ENCODE data around the gene KLF2.

The KLF2 gene

GRCh38 chr19:16335226-16335625 is 10.6 kb downstream of the KLF2 start:
- no peak for DNase-seq (ENCODE audit: low read depth)
- no peak for TF ChIP-seq CTCF (conservative IDR thresholded peaks at IDR 0.05; ENCODE audit: control insufficient read depth, insufficient read depth, low read depth, low read length)
- H3K4me3 ChIP-seq (ENCODE audit: control insufficient read depth, low read depth, low read length): no peak overlapping the region

- H3K4me3 ChIP-seq (ENCODE audit: control insufficient read depth, low read depth, low read length): no peak overlapping the region
- no peak for TF ChIP-seq CTCF (conservative IDR thresholded peaks at IDR 0.05; ENCODE audit: control insufficient read depth, insufficient read depth, low read depth, low read length)
- no peak for DNase-seq (ENCODE audit: low read depth)
Measured at GRCh38 chr19:16336571-16336970, 11.9 kb downstream of the KLF2 start.

- H3K4me3 ChIP-seq (ENCODE audit: control insufficient read depth, low read depth, low read length): no peak overlapping the region
- no peak for TF ChIP-seq CTCF (conservative IDR thresholded peaks at IDR 0.05; ENCODE audit: control insufficient read depth, insufficient read depth, low read depth, low read length)
Measured at GRCh38 chr19:16337809-16338469, 13.3 kb downstream of the KLF2 start.

GRCh38 chr19:16338470-16339360 is 14.1 kb downstream of the KLF2 start:
- peak; percentile 90 for DNase-seq (ENCODE audit: low read depth)
- no peak overlapping the region for H3K4me3 ChIP-seq (ENCODE audit: control insufficient read depth, low read depth, low read length)
- TF ChIP-seq CTCF (conservative IDR thresholded peaks at IDR 0.05; ENCODE audit: control insufficient read depth, insufficient read depth, low read depth, low read length): peak; percentile 10

More at GRCh38 chr19:16337809-16338469, 13.3 kb downstream of the KLF2 start:
- no peak for DNase-seq (ENCODE audit: low read depth)

- H3K4me3 ChIP-seq (ENCODE audit: control insufficient read depth, low read depth, low read length): no peak overlapping the region
- no peak for DNase-seq (ENCODE audit: low read depth)
- TF ChIP-seq CTCF (conservative IDR thresholded peaks at IDR 0.05; ENCODE audit: control insufficient read depth, insufficient read depth, low read depth, low read length): no peak
Measured at GRCh38 chr19:16339361-16339725, 14.7 kb downstream of the KLF2 start.

GRCh38 chr19:16340092-16340491 is 15.5 kb downstream of the KLF2 start:
- no peak overlapping the region for H3K4me3 ChIP-seq (ENCODE audit: control insufficient read depth, low read depth, low read length)
- no peak for DNase-seq (ENCODE audit: low read depth)

More at GRCh38 chr19:16340092-16340491, 15.5 kb downstream of the KLF2 start:
- no peak for TF ChIP-seq CTCF (conservative IDR thresholded peaks at IDR 0.05; ENCODE audit: control insufficient read depth, insufficient read depth, low read depth, low read length)
